ENCODE data around the gene LHX5. TPM values are rescaled to one million over a fixed set of nuclear protein-coding genes. Genes with fewer than 3 reads are reported as not detected.

LHX5 gene
- polyA plus RNA-seq, 3 donors = not detected

GRCh38 chr12:113477842-113478215 is 6.2 kb upstream of the LHX5 start:
- Histone ChIP-seq H3K27me3 (ENCODE audit: control insufficient read depth in 2 of 2, insufficient read depth in 2 of 2, low read length in 2 of 2) (peaks cover 72 to 85% of the 10 kb centered on the region in 2 donors), H4K20me1 (ENCODE audit: insufficient read depth, low read length) (no peaks in the 10 kb centered on the region), H3K4me2 (replicated peaks; ENCODE audit: extremely low read depth, low read length, poor library complexity, severe bottlenecking) (no peak overlapping the region), H3K4me3 (replicated peaks in 1 of 3; ENCODE audit: low read depth in 2 of 3, low read length in 3 of 3) (no peak overlapping the region), H3K36me3 (replicated peaks in 1 of 2; ENCODE audit: control insufficient read depth in 1 of 2, insufficient read depth in 2 of 2, low read length in 2 of 2) (no peaks in the 10 kb centered on the region), H3K27ac (ENCODE audit: low read depth in 1 of 2, low read length in 2 of 2) (no peak overlapping the region), H3K9me3 (replicated peaks in 1 of 2; ENCODE audit: control insufficient read depth in 1 of 2, insufficient read depth in 1 of 2, low read length in 2 of 2) (peaks cover 0 to 57% of the 10 kb centered on the region in 2 donors), H3K9ac (ENCODE audit: insufficient read depth, low read length, poor library complexity, severe bottlenecking) (no peak overlapping the region), H3K4me1 (ENCODE audit: control insufficient read depth in 1 of 2, insufficient read depth in 2 of 2, low read length in 2 of 2) (no peaks in the 10 kb centered on the region), H2AFZ (ENCODE audit: insufficient read depth, low read depth, low read length, poor library complexity, severe bottlenecking) (no peak overlapping the region), H3K79me2 (ENCODE audit: insufficient read depth, low read length) (no peaks in the 10 kb centered on the region)
- H3K4me1 Mint-ChIP-seq = peaks cover 15% of the 10 kb centered on the region
- no peak overlapping the region for H3K27ac Mint-ChIP-seq
- no peak for TF ChIP-seq CTCF (IDR thresholded peaks at IDR 0.05)
- 8% methylated on average over 3 of the region's 3 CpGs for WGBS (ENCODE audit: insufficient coverage)
- intact Hi-C loops (cut with micrococcal nuclease) = no loop called here
- H3K4me3 Mint-ChIP-seq = peak overlapping the region in 1 of 2 donors; percentile 84
- H3K36me3 Mint-ChIP-seq = peaks cover 3 to 11% of the 10 kb centered on the region in 2 donors
- no peak for DNase-seq
- peaks cover 87 to 93% (median 90%) of the 10 kb centered on the region in 3 donors for H3K27me3 Mint-ChIP-seq (ENCODE audit: low read depth in 3 of 3)
- H3K9me3 Mint-ChIP-seq = peaks cover 0 to 28% (median 19%) of the 10 kb centered on the region in 7 donors

GRCh38 chr12:113477171-113477841 is 5.6 kb upstream of the LHX5 start:
- Histone ChIP-seq H3K79me2 (ENCODE audit: insufficient read depth, low read length) (no peaks in the 10 kb centered on the region), H3K27me3 (ENCODE audit: control insufficient read depth in 2 of 2, insufficient read depth in 2 of 2, low read length in 2 of 2) (peaks cover 77 to 90% of the 10 kb centered on the region in 2 donors), H4K20me1 (ENCODE audit: insufficient read depth, low read length) (no peaks in the 10 kb centered on the region), H3K4me2 (replicated peaks; ENCODE audit: extremely low read depth, low read length, poor library complexity, severe bottlenecking) (no peak overlapping the region), H3K9me3 (replicated peaks in 1 of 2; ENCODE audit: control insufficient read depth in 1 of 2, insufficient read depth in 1 of 2, low read length in 2 of 2) (peaks cover 0 to 62% of the 10 kb centered on the region in 2 donors), H3K4me3 (replicated peaks in 1 of 3; ENCODE audit: low read depth in 2 of 3, low read length in 3 of 3) (no peak overlapping the region), H2AFZ (ENCODE audit: insufficient read depth, low read depth, low read length, poor library complexity, severe bottlenecking) (no peak overlapping the region), H3K4me1 (ENCODE audit: control insufficient read depth in 1 of 2, insufficient read depth in 2 of 2, low read length in 2 of 2) (no peaks in the 10 kb centered on the region), H3K27ac (ENCODE audit: low read depth in 1 of 2, low read length in 2 of 2) (no peak overlapping the region), H3K9ac (ENCODE audit: insufficient read depth, low read length, poor library complexity, severe bottlenecking) (no peak overlapping the region), H3K36me3 (replicated peaks in 1 of 2; ENCODE audit: control insufficient read depth in 1 of 2, insufficient read depth in 2 of 2, low read length in 2 of 2) (no peaks in the 10 kb centered on the region)
- Mint-ChIP-seq H3K4me3 (peak overlapping the region in 1 of 2 donors; percentile 84), H3K36me3 (peaks cover 3 to 11% of the 10 kb centered on the region in 2 donors), H3K27me3 (ENCODE audit: low read depth in 3 of 3) (peaks cover 90 to 96% (median 93%) of the 10 kb centered on the region in 3 donors), H3K4me1 (peaks cover 15% of the 10 kb centered on the region), H3K27ac (no peak overlapping the region), H3K9me3 (peaks cover 0 to 28% (median 19%) of the 10 kb centered on the region in 7 donors)
- DNase-seq = no peak
- intact Hi-C loops (cut with micrococcal nuclease) = no loop called here
- no peak for TF ChIP-seq CTCF (IDR thresholded peaks at IDR 0.05)
- 0% methylated on average over 5 of the region's 7 CpGs for WGBS (ENCODE audit: insufficient coverage)
